Osteoblast (primary cell): ENCODE data around the gene MRPL9. TPM values are rescaled to one million over a fixed set of nuclear protein-coding genes. Genes with fewer than 3 reads are reported as not detected.

Source experiments
- DNase-seq: peaks from one replicate; pipeline ENCODE4 v3.0.0; 2011; ENCODE audit warnings: low spot score, mixed read lengths; ENCODE audit not compliant: insufficient read length; ENCODE audit errors: missing footprints
- H2AFZ ChIP-seq: 2 replicates; pipeline ENCODE4 v1.6.0; 2011; ENCODE audit warnings: mild to moderate bottlenecking, low read length
- H3K27ac ChIP-seq: 2 replicates; pipeline ENCODE4 v1.5.1; 2011; ENCODE audit warnings: mild to moderate bottlenecking, low read depth, low read length, moderate library complexity
- H3K27me3 ChIP-seq: 2 replicates; pipeline ENCODE4 v1.6.0; 2012; ENCODE audit warnings: mild to moderate bottlenecking, control low read depth, inconsistent platforms, low read length, moderate library complexity; ENCODE audit not compliant: insufficient read depth
- H3K36me3 ChIP-seq: 2 replicates; pipeline ENCODE4 v1.5.1; 2011; ENCODE audit warnings: mild to moderate bottlenecking, low read length, control low read depth, moderate library complexity; ENCODE audit not compliant: insufficient read depth
- H3K4me1 ChIP-seq: 2 replicates; pipeline ENCODE4 v1.5.1; 2011; ENCODE audit warnings: mild to moderate bottlenecking, low read length, control low read depth, moderate library complexity; ENCODE audit not compliant: insufficient read depth
- H3K4me2 ChIP-seq: 2 replicates; pipeline ENCODE4 v1.6.0; 2011; ENCODE audit warnings: mild to moderate bottlenecking, low read length; ENCODE audit not compliant: insufficient read depth
- H3K4me3 ChIP-seq: fragments of 200-600 bp; sonication (generic); 3 replicates; pipeline ENCODE4 v1.5.1; 2012; ENCODE audit warnings: mild to moderate bottlenecking, low read length, inconsistent platforms; ENCODE audit not compliant: insufficient read depth
- H3K79me2 ChIP-seq: 2 replicates; pipeline ENCODE4 v1.6.0; 2012; ENCODE audit warnings: mild to moderate bottlenecking, low read length, control low read depth, inconsistent platforms; ENCODE audit not compliant: insufficient read depth
- H3K9me3 ChIP-seq: 2 replicates; pipeline ENCODE4 v1.5.1; 2011; ENCODE audit warnings: low read depth, low read length, control low read depth
- H4K20me1 ChIP-seq: 2 replicates; pipeline ENCODE4 v1.6.0; 2012; ENCODE audit warnings: mild to moderate bottlenecking, low read length, control low read depth; ENCODE audit not compliant: insufficient read depth
- CTCF ChIP-seq: IDR thresholded peaks from 2 replicates; pipeline ENCODE4 v1.5.1; 2011; ENCODE audit warnings: mild to moderate bottlenecking, low read depth, low read length, moderate library complexity; ENCODE audit errors: extremely low read depth
- total RNA-seq: library from RNA; depleted of rRNA; stranded (reverse); fragments of >200 nt; gene quantifications from 2 replicates; pipeline ENCODE4 v1.2.3, GENCODE V29; 2012

The MRPL9 gene
- total RNA-seq, 1 donor: 73.8 TPM

- no peak overlapping the region for H2AFZ ChIP-seq
- H3K4me2 ChIP-seq: no peak overlapping the region
- no peaks in the 10 kb centered on the region for H4K20me1 ChIP-seq
- no peak for DNase-seq
- H3K4me3 ChIP-seq: no peak overlapping the region
- peaks cover 7% of the 10 kb centered on the region for H3K9me3 ChIP-seq
- no peak for TF ChIP-seq CTCF
- H3K79me2 ChIP-seq: no peaks in the 10 kb centered on the region
- H3K4me1 ChIP-seq: peaks cover 3% of the 10 kb centered on the region
- H3K27ac ChIP-seq: no peak overlapping the region
- H3K27me3 ChIP-seq: peaks cover 22% of the 10 kb centered on the region
- no peaks in the 10 kb centered on the region for H3K36me3 ChIP-seq
Measured at GRCh38 chr1:151733126-151733525, 30.2 kb downstream of the MRPL9 start.

GRCh38 chr1:151729966-151730291 lies 33.4 kb downstream of the MRPL9 start:
- Histone ChIP-seq H3K4me1 (peaks cover 7% of the 10 kb centered on the region), H3K4me2 (no peak overlapping the region), H3K36me3 (no peaks in the 10 kb centered on the region), H3K9me3 (no peaks in the 10 kb centered on the region), H2AFZ (no peak overlapping the region), H3K27ac (no peak overlapping the region), H4K20me1 (no peaks in the 10 kb centered on the region), H3K4me3 (no peak overlapping the region), H3K27me3 (peaks cover 33% of the 10 kb centered on the region), H3K79me2 (no peaks in the 10 kb centered on the region)
- no peak for TF ChIP-seq CTCF
- peak; percentile 36 for DNase-seq

GRCh38 chr1:151729157-151729965 lies 33.9 kb downstream of the MRPL9 start:
- H3K36me3 ChIP-seq: no peaks in the 10 kb centered on the region
- no peak overlapping the region for H3K27ac ChIP-seq
- H4K20me1 ChIP-seq: no peaks in the 10 kb centered on the region
- H3K4me3 ChIP-seq: no peak overlapping the region
- DNase-seq: no peak
- H3K27me3 ChIP-seq: peaks cover 34% of the 10 kb centered on the region
- H3K9me3 ChIP-seq: no peaks in the 10 kb centered on the region
- no peaks in the 10 kb centered on the region for H3K79me2 ChIP-seq
- no peak overlapping the region for H3K4me2 ChIP-seq
- no peak overlapping the region for H2AFZ ChIP-seq
- peaks cover 7% of the 10 kb centered on the region for H3K4me1 ChIP-seq
- no peak for TF ChIP-seq CTCF

- peaks cover 44% of the 10 kb centered on the region for H3K27me3 ChIP-seq
- no peaks in the 10 kb centered on the region for H4K20me1 ChIP-seq
- H3K4me2 ChIP-seq: peak overlapping the region; percentile 76
- peaks cover 7% of the 10 kb centered on the region for H3K4me1 ChIP-seq
- H3K79me2 ChIP-seq: no peaks in the 10 kb centered on the region
- peak overlapping the region; percentile 62 for H2AFZ ChIP-seq
- H3K9me3 ChIP-seq: no peaks in the 10 kb centered on the region
- DNase-seq: peak; percentile 85
- peak overlapping the region; percentile 62 for H3K4me3 ChIP-seq
- H3K36me3 ChIP-seq: no peaks in the 10 kb centered on the region
- TF ChIP-seq CTCF: no peak
- H3K27ac ChIP-seq: no peak overlapping the region
Measured at GRCh38 chr1:151728151-151729054, 34.9 kb downstream of the MRPL9 start.
